ENCODE data around the gene NPS. TPM values are rescaled to one million over a fixed set of nuclear protein-coding genes. Genes with fewer than 3 reads are reported as not detected.

The NPS gene
- total and polyA plus RNA-seq, 2 experiments from 2014 or later, result not detected

- H4K20me1 ChIP-seq (ENCODE audit: insufficient read depth, poor library complexity, severe bottlenecking), result no peaks in the 10 kb centered on the region
- DNase-seq (ENCODE audit: low spot score), result peak; percentile 66
- H3K79me2 ChIP-seq, result no peaks in the 10 kb centered on the region
- H3K4me1 ChIP-seq (ENCODE audit: insufficient read depth), result no peaks in the 10 kb centered on the region
- TF ChIP-seq EZH2phosphoT487 (IDR thresholded peaks at IDR 0.05; ENCODE audit: low read depth, severe bottlenecking, unreplicated experiment), result no peak
- TF ChIP-seq EZH2 (IDR thresholded peaks at IDR 0.05; ENCODE audit: borderline replicate concordance), result no peak
- no peak for TF ChIP-seq CTCF (IDR thresholded peaks at IDR 0.05; ENCODE audit: poor library complexity)
- H2AFZ ChIP-seq, result no peak overlapping the region
- H3K9me2 ChIP-seq (replicated peaks; ENCODE audit: insufficient read depth), result no peaks in the 10 kb centered on the region
- H3K9me3 ChIP-seq (ENCODE audit: low read depth), result no peaks in the 10 kb centered on the region
- WGBS (ENCODE audit: low lambda C conversion rate, missing lambda C conversion rate), result 8% methylated on average over 11 of the region's 11 CpGs
- H3K4me3 ChIP-seq, result no peak overlapping the region
- peaks cover 12% of the 10 kb centered on the region for H3K27me3 ChIP-seq
- H3K4me2 ChIP-seq, result no peak overlapping the region
- H3K36me3 ChIP-seq (replicated peaks; ENCODE audit: insufficient read depth, low read depth), result no peaks in the 10 kb centered on the region
- no peak overlapping the region for H3K27ac ChIP-seq
These were observed 7.8 kb downstream of the NPS start for GRCh38 chr10:127556916-127557315.

- Histone ChIP-seq H3K27me3 (no peaks in the 10 kb centered on the region), H3K9me3 (ENCODE audit: low read depth) (no peaks in the 10 kb centered on the region), H3K27ac (no peak overlapping the region), H4K20me1 (ENCODE audit: insufficient read depth, poor library complexity, severe bottlenecking) (no peaks in the 10 kb centered on the region), H3K4me3 (no peak overlapping the region), H2AFZ (no peak overlapping the region), H3K4me2 (no peak overlapping the region), H3K36me3 (replicated peaks; ENCODE audit: insufficient read depth, low read depth) (no peaks in the 10 kb centered on the region), H3K79me2 (no peaks in the 10 kb centered on the region), H3K9me2 (replicated peaks; ENCODE audit: insufficient read depth) (no peaks in the 10 kb centered on the region), H3K4me1 (ENCODE audit: insufficient read depth) (no peaks in the 10 kb centered on the region)
- TF ChIP-seq CTCF (IDR thresholded peaks at IDR 0.05; ENCODE audit: poor library complexity) (no peak), EZH2phosphoT487 (IDR thresholded peaks at IDR 0.05; ENCODE audit: low read depth, severe bottlenecking, unreplicated experiment) (no peak), EZH2 (IDR thresholded peaks at IDR 0.05; ENCODE audit: borderline replicate concordance) (no peak)
- no peak for DNase-seq (ENCODE audit: low spot score)
- WGBS (ENCODE audit: low lambda C conversion rate, missing lambda C conversion rate), result 75% methylated on average over 8 of the region's 8 CpGs
These were observed 12.5 kb downstream of the NPS start for GRCh38 chr10:127561647-127562046.

- Histone ChIP-seq H3K9me3 (ENCODE audit: low read depth) (no peaks in the 10 kb centered on the region), H3K4me2 (no peak overlapping the region), H3K9me2 (replicated peaks; ENCODE audit: insufficient read depth) (no peaks in the 10 kb centered on the region), H3K4me1 (ENCODE audit: insufficient read depth) (no peaks in the 10 kb centered on the region), H3K79me2 (no peaks in the 10 kb centered on the region), H3K36me3 (replicated peaks; ENCODE audit: insufficient read depth, low read depth) (no peaks in the 10 kb centered on the region), H3K4me3 (no peak overlapping the region), H3K27me3 (peaks cover 7% of the 10 kb centered on the region), H4K20me1 (ENCODE audit: insufficient read depth, poor library complexity, severe bottlenecking) (no peaks in the 10 kb centered on the region), H3K27ac (no peak overlapping the region), H2AFZ (no peak overlapping the region)
- 70% methylated on average over 10 of the region's 10 CpGs for WGBS (ENCODE audit: low lambda C conversion rate, missing lambda C conversion rate)
- TF ChIP-seq CTCF (IDR thresholded peaks at IDR 0.05; ENCODE audit: poor library complexity), result peak; percentile 38
- TF ChIP-seq EZH2 (IDR thresholded peaks at IDR 0.05; ENCODE audit: borderline replicate concordance), result no peak
- peak; percentile 29 for DNase-seq (ENCODE audit: low spot score)
These were observed 14.8 kb downstream of the NPS start for GRCh38 chr10:127563718-127564553.

Data from hepatocyte (in vitro differentiated cells).